22Rv1 (cell line): ENCODE data around the gene KRT16.

ENCODE experiments used
- H3K27ac ChIP-seq: fragments of 450-650 bp; 2 replicates; pipeline ENCODE4 v1.5.1; 2017
- ZFX ChIP-seq: fragments of 450-650 bp; IDR thresholded peaks from 2 replicates; pipeline ENCODE4 v1.6.1; 2017; ENCODE audit warnings: antibody characterized with exemption, borderline replicate concordance
- TF ChIP-seq, protein P1 (sequence below): fragments of 450-650 bp; IDR thresholded peaks from 2 replicates; pipeline ENCODE4 v1.5.1; 2017; ENCODE audit warnings: mild to moderate bottlenecking

KRT16 gene

DNA sequence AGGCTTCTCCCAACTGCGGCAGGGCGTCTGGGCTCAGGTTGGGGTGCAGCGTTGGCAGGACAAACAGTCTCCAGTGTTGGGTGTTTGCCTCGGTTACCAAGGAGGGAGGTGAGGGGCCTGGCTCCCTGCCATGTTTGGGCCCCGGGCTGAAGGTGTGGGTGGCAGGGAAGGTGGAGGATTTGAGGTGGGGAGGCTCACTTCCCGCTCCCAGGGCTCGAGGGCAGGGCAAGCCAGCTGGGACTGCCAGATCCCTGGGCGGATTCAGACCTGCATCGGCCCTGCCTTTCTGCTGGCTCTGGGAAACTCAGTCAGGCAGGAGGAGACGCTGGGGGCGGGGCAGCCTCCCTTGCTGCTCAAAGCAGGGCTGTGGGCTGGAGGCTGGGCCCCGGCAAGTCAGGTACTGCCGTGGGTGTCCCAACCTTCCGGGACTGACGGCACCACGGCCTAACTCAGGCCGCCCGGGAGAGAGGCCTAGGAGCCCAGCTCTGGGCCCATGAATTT lies 43.1 kb upstream of the KRT16 start:
- no peak overlapping the region for H3K27ac ChIP-seq
- TF ChIP-seq, protein P1, sequence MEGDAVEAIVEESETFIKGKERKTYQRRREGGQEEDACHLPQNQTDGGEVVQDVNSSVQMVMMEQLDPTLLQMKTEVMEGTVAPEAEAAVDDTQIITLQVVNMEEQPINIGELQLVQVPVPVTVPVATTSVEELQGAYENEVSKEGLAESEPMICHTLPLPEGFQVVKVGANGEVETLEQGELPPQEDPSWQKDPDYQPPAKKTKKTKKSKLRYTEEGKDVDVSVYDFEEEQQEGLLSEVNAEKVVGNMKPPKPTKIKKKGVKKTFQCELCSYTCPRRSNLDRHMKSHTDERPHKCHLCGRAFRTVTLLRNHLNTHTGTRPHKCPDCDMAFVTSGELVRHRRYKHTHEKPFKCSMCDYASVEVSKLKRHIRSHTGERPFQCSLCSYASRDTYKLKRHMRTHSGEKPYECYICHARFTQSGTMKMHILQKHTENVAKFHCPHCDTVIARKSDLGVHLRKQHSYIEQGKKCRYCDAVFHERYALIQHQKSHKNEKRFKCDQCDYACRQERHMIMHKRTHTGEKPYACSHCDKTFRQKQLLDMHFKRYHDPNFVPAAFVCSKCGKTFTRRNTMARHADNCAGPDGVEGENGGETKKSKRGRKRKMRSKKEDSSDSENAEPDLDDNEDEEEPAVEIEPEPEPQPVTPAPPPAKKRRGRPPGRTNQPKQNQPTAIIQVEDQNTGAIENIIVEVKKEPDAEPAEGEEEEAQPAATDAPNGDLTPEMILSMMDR, result no peak
- TF ChIP-seq ZFX, result no peak

DNA sequence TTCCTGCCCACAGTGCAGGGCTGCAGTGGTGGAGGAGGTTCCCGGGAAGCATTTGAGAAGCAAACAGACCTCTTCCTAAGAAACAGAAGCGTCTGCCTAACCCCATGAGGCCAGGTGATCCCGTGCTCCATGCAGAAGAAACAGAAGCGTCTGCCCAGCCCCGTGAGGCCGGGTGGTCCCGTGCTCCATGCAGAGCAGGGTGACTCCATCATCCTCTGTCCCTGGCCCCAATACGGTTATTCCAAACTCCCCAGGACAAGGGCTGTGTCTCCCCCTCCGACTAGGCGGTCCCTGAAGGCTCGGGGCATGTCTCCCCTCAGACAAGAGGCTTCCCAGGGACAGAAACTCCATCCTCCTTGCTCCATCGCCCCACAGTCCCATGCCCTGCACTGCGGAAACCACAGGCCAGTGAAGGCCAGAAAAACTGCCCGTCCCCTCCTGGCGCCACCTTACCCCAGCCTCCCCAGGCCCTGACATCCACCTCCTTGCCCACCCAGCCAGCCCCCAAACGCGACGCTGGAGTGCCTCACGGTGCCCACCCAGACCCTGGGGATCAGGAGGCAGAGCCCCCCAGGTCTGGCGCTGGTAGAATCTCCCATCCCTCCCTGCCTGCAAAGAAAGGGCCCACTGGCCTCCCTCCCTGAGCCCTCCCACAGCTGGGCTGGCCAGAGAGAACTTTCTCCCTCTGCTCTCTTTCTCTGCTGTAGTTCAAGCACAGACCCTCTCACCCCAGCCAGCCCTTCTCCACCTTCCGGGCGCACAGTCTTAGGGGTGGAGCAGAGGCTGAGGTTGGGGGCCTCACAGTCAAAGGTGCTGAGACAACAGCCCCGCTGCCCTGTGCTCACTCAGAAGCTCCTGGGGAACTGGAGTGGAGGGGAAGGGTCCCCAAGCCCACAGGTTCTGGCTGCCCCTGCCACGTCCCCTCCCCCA lies 42.4 kb upstream of the KRT16 start:
- TF ChIP-seq, protein P1, result no peak
- TF ChIP-seq ZFX, result no peak
- no peak overlapping the region for H3K27ac ChIP-seq

DNA sequence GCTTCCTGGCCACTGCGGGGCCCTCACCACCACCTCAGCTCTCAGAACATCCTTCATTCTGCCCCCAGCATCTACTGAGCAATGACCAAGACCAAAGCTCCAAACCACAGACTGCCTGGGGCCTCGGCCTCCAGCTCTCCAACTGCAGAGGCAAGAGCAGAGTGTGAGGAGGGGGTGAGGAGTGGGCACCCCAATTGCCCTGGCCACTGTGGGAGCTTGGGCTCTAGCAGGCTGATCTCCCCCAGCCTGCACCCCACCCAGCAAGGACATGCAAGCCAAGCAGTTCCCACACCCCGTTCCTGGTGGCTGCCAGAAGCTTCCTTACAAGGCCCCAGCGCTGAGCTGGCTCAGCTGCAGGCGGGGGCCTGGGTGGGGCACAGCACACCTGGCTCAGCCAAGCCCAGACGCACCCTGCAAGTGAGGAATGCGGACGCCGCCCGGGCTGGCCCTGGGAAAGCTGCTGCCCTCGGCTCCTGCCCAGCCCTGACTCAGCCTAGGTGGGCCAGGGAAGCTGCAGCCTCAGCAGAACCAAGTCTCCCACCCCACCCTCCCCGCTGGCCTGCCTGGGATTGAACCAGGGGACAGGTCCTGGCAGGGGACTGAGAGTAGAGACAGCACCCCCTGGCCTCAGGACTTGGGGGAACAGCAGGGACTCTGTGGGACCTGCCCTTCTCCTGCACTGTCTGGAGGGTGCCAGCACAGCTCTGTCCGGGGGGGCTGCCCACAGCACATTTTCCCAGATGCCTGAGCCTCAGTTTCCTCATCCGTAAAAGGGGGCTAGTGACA lies 41.5 kb upstream of the KRT16 start:
- no peak overlapping the region for H3K27ac ChIP-seq
- TF ChIP-seq ZFX, result no peak
- TF ChIP-seq, protein P1, result no peak

DNA sequence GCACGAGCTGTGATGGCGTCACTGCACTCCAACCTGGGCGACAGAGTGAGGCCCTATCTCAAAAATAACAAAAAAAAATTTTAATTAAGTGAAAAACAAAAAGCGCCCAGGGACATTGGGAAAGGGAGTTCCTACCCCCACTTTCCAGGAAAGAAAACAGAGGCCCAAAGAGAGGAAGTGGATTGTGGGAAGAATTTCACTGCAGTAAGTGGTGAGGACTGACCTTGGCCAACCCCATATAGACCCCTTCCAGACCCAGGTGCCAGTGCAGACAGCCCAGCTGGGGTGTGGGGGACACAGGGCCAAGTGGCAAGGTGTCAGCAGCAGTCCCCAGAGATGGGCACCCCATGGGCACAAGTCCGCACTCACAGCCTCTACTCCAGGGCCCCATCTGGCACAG lies 40.9 kb upstream of the KRT16 start:
- no peak overlapping the region for H3K27ac ChIP-seq
- TF ChIP-seq, protein P1, result no peak
- no peak for TF ChIP-seq ZFX

DNA sequence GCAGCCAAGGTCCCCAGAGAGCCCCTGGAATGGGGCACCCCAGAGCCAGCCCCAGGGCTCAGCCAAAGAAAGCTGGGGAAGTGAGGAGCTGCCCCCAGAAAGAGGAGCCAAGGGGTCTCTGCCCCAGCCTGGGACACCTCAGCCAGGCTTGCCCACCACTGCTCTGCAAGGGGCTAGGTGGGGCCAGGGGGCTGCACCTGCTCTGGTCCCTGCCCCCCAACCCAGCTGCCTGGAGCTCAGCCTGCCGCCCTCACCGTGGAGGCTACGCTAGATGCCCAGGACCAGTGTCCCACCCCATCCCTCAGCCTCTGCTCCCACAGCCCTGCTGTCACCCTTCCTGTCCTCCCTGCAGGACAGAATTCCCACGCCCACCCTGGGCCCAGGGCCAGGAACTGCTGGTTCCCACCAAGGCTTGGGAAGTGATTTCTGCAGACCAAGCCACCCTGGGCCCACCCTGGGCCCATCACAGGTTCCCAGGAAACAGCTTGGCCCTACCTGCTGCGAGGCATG lies 39.9 kb upstream of the KRT16 start:
- no peak overlapping the region for H3K27ac ChIP-seq
- no peak for TF ChIP-seq ZFX
- TF ChIP-seq, protein P1, result no peak

DNA sequence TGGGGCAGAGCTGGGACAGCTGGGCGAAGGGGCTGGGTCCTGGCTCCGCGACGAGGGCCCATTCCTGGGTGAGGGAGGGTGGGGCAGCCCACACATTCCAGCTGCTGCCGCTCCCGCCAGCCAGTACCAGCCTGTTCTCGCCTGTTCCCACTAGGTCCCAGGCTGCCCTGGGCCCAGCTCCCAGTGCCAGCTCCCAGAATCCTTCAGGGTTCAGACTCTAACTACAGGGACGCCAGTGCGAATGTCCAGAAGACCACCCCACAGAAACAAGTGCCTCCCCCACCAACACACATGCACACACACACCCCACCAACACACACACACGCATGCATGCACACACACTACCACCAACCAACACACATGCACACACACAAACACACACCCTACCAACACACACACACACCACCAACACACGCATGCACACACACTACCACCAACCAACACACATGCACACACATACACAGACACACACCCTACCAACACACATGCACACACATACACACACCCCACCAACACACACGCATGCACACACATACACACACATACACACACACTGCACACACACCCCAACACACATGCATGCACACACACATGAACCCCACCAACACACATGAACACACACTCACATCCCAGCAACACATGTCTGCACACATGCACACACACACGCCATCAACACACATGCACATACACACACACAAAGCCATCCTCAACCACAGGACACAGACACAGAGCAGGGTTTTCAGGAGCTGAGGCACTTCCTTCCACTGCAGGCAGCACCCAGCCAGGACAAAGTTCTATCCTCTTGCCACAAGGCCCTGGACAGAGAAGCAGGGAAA lies 39.3 kb upstream of the KRT16 start:
- H3K27ac ChIP-seq, result no peak overlapping the region
- TF ChIP-seq ZFX, result no peak
- TF ChIP-seq, protein P1, result no peak
